PFSK-1 (cell line): ENCODE results near the gene ZDHHC20.

Experiments
- FOXP2 ChIP-seq: optimal IDR thresholded peaks from 2 replicates; pipeline ENCODE3; 2011; ENCODE audit warnings: borderline replicate concordance, control low read depth, inconsistent platforms; ENCODE audit not compliant: insufficient read depth; ENCODE audit errors: extremely low read length, extremely low read depth
- POLR2AphosphoS5 ChIP-seq: IDR thresholded peaks from 2 replicates; pipeline ENCODE4 v1.6.1; 2012; ENCODE audit warnings: low read depth, mild to moderate bottlenecking, control low read depth, low read length, moderate library complexity
- REST ChIP-seq, 2 experiments: IDR thresholded peaks; 2 replicates each; pipeline versions ENCODE4 v1.6.1 to v1.8.0; 2011 to 2012; ENCODE audit warnings: low read depth in 2 of 2, low read length in 2 of 2, control low read depth in 1 of 2, inconsistent platforms in 1 of 2, mild to moderate bottlenecking in 1 of 2, moderate library complexity in 1 of 2; ENCODE audit not compliant: insufficient read depth in 1 of 2
- SIN3A ChIP-seq: IDR thresholded peaks from 2 replicates; pipeline ENCODE4 v1.6.1; 2012; ENCODE audit warnings: mild to moderate bottlenecking, low read length, moderate library complexity, borderline replicate concordance; ENCODE audit not compliant: insufficient read depth
- TAF1 ChIP-seq: IDR thresholded peaks from 2 replicates; pipeline ENCODE4 v1.6.1; 2012; ENCODE audit warnings: low read length, control low read depth, borderline replicate concordance; ENCODE audit not compliant: insufficient read depth

- TF ChIP-seq TAF1 (no peak), REST (IDR thresholded peaks at IDR 0.05; ENCODE audit: insufficient read depth in 1 of 2, low read depth in 2 of 2, low read length in 2 of 2) (no peak), POLR2AphosphoS5 (no peak), SIN3A (no peak), FOXP2 (no peak)
Measured at GRCh38 chr13:21385710-21386109, 73.4 kb downstream of the ZDHHC20 start.
